22Rv1 (cell line): ENCODE data around the gene PSMG3.

ENCODE experiments used
- ZFX ChIP-seq: fragments of 450-650 bp; IDR thresholded peaks from 2 replicates; pipeline ENCODE4 v1.6.1; 2017; ENCODE audit warnings: antibody characterized with exemption, borderline replicate concordance
- TF ChIP-seq, protein P1 (sequence below): fragments of 450-650 bp; IDR thresholded peaks from 2 replicates; pipeline ENCODE4 v1.5.1; 2017; ENCODE audit warnings: mild to moderate bottlenecking

DNA sequence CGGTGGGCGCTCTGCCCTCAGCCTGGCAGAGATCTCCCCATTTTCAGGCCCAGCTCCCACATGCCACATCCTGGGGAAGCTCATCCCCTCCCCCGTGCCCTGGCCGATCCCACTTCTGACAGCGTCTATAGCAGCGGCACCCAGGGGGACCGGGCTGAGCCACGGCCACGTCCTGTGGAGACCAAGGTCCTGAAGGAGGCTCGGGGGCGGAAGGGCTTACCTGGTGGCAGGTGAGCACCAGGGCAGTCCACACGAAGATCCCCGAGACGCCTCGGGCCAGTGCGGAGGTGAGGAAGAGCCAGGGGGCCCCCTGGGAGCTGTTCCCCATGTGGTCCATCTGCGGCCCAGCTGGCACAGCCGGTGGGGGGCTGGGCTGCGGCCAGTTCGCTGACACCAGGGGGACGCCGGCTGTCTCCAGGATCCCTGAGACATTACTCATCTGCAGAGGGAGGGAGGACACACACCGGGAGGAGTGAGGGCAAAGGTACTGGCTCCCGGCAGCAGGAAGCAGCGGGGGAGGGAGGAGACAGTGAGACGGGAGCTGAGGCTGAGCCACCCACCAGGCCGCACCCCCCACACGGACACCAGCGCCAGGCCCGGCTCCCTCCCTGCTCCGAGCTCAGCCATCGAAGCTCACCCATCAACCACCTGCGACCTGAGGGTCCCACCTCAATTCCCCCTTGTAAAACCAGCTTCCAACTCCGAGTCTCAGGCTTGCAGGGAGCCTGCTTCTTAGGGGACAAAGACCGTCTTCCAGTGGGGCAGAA, 14.6 kb downstream of the PSMG3 start:
- TF ChIP-seq, protein P1, sequence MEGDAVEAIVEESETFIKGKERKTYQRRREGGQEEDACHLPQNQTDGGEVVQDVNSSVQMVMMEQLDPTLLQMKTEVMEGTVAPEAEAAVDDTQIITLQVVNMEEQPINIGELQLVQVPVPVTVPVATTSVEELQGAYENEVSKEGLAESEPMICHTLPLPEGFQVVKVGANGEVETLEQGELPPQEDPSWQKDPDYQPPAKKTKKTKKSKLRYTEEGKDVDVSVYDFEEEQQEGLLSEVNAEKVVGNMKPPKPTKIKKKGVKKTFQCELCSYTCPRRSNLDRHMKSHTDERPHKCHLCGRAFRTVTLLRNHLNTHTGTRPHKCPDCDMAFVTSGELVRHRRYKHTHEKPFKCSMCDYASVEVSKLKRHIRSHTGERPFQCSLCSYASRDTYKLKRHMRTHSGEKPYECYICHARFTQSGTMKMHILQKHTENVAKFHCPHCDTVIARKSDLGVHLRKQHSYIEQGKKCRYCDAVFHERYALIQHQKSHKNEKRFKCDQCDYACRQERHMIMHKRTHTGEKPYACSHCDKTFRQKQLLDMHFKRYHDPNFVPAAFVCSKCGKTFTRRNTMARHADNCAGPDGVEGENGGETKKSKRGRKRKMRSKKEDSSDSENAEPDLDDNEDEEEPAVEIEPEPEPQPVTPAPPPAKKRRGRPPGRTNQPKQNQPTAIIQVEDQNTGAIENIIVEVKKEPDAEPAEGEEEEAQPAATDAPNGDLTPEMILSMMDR = no peak
- no peak for TF ChIP-seq ZFX
